Measurements from ENCODE around the gene PXK.
"Not testable (repeated sequence)": the region's sequence is repeated elsewhere in the genome, so short reads cannot be mapped to it uniquely, and the experiment has no call there.

PXK gene

GRCh38 chr3:58332575-58333188, at the start of gene PXK:
Gene PXK (plus strand): TSS chr3:58332892. CDS start chr3:58332989, 97 bp downstream.
- DNase-seq, result peak; percentile 84

DNA sequence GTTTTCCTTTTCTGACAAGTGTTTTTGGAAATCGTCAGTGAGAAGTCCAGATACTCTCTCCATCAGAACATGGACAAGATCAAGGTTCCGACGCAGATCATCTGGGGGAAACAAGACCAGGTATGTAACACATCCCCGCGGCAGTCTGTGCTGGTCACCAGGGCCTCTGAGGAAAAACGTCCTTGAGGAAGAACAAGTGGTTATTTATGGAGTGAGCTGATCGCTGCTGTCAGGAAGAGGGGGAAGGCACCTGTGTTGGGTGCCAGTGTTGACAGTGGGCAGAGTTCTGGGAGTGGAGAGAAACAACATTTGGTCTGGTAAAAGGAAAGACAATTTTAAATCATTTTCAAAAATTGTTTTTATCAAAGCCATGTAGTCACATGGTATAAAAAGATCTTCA, 47.4 kb upstream of the PXK start:
- no peak for DNase-seq

DNA sequence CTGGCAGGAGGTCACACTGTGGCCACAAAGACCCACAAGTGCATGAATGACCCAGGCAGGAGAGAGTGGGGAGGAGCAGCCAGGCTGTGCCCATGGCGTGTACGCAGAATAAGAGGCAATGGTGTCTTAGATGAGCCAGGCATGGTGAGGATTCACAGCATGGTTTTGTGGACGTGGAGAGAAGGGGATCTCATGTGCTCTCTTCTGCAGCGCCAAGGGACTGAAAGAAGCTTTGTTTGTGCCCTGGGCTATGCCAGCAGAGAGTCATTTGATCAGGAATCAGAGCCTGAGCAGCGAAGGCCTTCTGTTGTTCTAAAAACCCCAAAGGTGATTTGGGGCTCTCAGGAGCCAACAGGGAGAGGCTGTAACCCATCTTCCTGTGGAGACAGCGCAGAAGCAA, 45.3 kb upstream of the PXK start:
- no peak for DNase-seq

DNA sequence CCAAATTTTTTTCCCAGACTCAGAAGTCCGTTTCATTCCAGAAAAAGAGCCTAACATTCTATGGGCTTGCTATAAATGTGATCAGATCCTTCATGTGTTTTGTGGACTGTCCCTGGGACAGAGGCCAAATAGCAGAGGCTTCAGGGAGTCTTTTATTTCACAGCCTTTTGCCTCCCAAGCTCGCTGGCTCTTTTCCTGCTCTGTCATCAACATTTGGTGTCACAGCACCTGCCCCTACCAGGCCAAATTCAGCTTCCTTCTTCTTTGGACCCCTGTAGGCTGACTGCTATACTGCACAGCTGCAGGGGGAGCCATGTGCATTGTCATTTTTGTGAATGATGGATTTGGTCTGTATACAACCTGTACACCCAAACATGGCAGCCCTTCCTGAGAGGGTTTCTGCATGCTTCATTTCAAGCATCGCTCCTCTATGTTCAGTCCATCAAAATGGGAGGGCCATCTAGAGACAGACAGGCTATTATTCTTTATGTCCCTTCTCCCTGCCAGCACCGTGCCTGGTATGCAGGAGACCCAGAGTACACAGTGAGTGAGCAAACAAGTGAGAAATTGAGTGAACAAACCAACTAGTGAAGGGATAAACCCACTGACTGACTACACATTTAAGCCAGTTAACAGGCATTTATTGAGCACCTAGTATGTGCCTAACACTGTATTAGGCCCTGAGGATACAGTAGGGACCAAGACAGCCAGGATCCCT, 44.5 kb upstream of the PXK start:
- DNase-seq, result no peak

- DNase-seq, result not testable (repeated sequence)
Measured at GRCh38 chr3:58288964-58289613, 43.6 kb upstream of the PXK start.

GRCh38 chr3:58290446-58290845, 42.2 kb upstream of the PXK start:
- not testable (repeated sequence) for DNase-seq

- no peak for DNase-seq
Measured at GRCh38 chr3:58291671-58292338, 40.9 kb upstream of the PXK start.

GRCh38 chr3:58292866-58293265, 39.8 kb upstream of the PXK start:
- DNase-seq, result no peak

- no peak for DNase-seq
Measured at GRCh38 chr3:58293516-58293915, 39.2 kb upstream of the PXK start.

DNA sequence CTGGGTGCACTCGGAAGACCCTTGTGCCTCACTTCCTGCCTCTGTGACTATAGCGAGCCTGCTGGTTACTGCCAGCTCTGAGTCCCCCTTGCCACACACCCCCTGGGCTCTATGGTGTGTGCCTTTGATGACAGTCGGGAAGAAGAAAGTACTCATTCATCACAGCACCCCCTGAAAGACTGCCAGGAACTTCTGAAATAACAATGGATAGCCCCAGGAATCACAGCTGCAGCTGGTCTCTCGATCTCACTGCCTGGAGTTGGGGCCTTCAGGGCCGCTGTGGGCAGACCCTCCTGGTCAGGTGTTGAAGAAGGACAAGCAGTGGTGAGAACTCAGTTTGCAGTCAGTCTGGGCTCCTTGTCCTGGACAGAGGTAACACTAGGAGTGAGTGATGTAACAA, 36.4 kb upstream of the PXK start:
- DNase-seq, result no peak

- DNase-seq, result no peak
Measured at GRCh38 chr3:58296843-58297242, 35.8 kb upstream of the PXK start.

DNA sequence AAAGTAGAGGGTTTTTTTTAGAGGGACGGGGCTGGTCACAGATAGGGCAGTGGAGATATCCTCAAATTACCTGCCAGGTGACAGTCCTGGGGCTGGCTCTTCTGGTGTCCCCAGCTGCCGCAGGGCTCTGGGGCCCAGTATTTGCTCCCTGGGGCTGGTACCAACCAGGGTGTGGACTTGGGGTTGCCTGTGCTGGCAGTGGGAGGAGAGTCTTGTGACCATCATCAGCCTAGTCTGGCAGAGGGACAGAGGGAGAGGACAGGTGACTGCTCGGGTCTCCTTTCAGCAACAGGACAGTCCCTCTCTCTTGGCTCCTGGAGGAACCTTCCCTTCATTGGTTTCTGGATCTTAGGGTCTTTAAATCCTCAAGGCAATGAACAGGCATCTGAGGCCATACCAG, 34.5 kb upstream of the PXK start:
- DNase-seq, result no peak

DNA sequence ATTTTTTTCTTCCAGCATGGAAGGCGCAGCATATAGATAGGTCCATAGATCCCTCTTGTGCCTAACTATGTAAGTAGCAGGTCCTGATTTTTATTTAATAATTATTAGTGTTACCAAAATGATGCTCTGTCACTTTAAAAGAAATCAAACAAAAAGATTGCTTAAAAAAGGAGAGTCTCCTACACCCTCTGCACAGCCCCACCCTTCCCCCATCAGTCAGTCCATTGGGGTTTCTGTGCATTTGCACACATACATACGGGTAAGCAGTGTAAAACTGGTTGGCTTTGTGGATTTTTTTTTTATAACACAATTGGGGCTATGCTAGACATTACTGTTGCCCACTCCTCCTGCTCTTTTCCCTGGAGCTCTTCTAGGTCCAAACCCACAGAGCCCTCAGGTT, 33.6 kb upstream of the PXK start:
- DNase-seq, result no peak

GRCh38 chr3:58299839-58300516, 32.7 kb upstream of the PXK start:
- no peak for DNase-seq

- peak; percentile 99 for DNase-seq
Measured at GRCh38 chr3:58305882-58306711, 26.6 kb upstream of the PXK start, which contains the start of the genes HTD2 and RPP14. Gene HTD2 (plus strand): TSS chr3:58306520. CDS start chr3:58317614, 11,094 bp downstream. Gene RPP14 (plus strand): TSS chr3:58306245. CDS start chr3:58310330, 4,085 bp downstream.

GRCh38 chr3:58307639-58308215, 25.0 kb upstream of the PXK start:
- peak; percentile 53 for DNase-seq

GRCh38 chr3:58308728-58309127, 24.0 kb upstream of the PXK start:
- no peak for DNase-seq

DNA sequence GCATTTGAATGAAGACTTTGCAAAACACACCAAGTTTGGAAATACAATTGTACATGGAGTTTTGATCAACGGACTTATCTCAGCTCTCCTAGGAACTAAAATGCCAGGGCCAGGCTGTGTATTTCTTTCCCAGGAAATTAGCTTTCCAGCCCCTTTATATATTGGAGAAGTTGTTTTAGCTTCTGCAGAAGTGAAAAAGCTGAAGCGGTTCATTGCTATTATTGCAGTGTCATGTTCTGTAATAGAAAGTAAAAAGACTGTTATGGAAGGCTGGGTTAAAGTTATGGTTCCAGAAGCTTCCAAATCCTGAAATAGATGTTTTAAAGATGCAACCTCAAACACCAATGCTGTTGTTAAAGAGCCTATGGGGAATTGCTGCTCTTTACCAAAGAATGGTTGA, 14.9 kb upstream of the PXK start:
- no peak for DNase-seq

DNA sequence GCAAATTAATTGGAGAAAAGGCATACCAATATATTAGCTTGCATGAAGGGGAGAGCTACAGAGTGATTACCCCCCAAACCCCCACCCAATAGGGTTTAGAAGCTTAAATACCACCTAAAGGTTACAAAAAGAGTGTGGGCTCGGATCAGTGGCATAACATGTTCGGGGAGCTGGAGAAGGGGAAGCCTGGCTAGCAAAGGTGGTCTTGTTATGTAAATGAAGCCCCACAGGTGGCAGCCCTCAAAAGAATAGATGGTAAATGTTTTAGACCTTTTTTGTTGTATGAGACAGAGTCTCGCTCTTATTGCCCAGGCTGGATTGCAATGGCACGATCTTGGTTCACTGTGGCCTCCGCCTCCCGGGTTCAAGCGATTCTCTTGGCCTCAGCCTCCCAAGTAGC, 10.9 kb upstream of the PXK start:
- DNase-seq, result no peak

DNA sequence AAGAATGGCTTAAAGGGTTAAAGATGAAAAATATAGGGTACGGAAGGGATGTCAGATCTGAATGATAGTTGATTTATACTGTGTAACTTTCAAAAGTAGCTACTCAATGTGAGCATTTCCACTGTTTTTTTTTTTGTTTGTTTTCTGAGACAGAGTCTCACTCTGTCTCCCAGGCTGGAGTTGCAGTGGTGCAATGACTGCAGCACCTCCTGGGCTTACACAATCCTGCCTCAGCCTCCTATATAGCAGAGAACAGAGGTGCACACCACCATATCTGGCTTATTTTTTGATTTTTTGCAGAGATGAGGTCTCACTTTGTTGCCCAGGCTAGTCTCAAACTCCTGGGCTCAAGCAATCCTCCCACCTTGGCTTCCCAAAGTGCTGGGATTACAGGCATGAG, 9.9 kb upstream of the PXK start:
- no peak for DNase-seq

- no peak for DNase-seq
Measured at GRCh38 chr3:58323529-58324390, 8.9 kb upstream of the PXK start.

Measured in activated naive CD4-positive, alpha-beta T cell treated with anti-CD3 and anti-CD28 coated beads, Interleukin-2, amount 50 U/mL, for 16 hours (primary cell).